CD4-positive, alpha-beta T cell treated with Interleukin-12 subunit alpha and Interleukin-12 subunit beta, for 1 hour (primary cell): ENCODE measurements around the gene TRAF3.

Source experiments
- DNase-seq: peaks from one replicate; pipeline ENCODE4 v3.0.0-alpha.2; 2020

TRAF3 gene

DNA sequence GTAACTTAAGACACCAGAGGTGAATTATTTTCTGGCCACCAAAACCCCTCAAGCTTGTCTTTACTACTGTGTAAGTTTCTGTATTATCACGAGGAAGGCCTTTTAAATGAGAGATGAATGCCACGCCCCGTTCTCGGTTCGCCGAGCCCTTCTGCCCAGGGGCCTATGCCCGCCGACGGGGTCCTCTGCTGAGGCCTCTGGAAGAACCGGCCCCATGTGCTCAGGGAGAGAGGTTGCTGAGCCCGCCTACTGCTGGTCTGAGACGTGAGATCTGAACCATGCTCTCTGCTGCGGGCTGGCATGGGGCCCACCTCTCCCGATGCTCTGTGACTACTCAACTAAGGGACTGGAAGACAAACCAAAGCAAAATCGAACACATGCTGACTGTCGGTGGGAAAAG lies 166.2 kb downstream of the TRAF3 start:
- no peak for DNase-seq

GRCh38 chr14:102943979-102944378 lies 166.7 kb downstream of the TRAF3 start:
- no peak for DNase-seq

DNA sequence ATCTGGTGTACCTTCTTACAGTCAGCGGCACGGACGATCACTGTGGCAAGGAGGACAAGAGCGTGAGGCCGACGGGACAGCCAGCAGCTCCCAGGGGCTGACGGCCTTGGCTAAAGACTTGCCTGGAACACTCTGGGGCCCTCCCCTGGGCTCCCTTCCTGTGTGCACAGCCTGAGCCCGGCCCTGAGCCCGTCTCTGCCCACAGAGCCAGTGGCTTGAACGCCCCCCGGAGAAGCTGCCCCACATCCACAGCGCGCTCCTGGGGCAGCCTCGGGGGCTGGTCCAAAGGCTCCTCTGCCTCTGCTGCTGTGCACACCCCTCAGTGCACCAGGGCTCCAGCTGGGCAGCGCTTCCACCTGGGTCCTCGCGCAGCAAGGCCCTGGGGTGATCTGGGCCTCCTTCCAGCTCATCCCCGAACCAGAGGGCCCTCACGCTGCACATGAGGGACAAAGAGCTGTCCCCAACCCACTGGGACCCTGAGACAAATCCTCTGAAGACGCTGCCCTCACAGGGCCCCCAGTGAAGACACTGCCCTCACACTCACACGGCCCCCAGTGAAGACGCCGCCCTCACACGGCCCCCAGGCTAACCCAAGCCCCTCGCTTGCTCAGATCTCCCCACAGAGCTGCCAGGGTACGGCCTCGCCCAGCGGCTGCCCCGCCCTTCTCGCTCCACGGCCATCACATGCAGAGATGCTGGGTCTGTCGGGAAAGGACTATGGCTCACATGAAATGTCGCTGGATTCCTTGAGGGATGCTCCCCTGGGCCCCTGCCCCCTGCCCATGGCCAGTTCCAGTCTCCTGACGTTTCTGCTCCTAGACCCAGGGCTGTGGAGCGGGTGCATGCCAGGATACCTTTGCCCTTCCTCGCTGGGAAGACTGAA lies 167.4 kb downstream of the TRAF3 start:
- no peak for DNase-seq

- DNase-seq = no peak
These were observed 168.3 kb downstream of the TRAF3 start for GRCh38 chr14:102945346-102946130.

- DNase-seq = no peak
These were observed 170.3 kb downstream of the TRAF3 start for GRCh38 chr14:102947321-102948103.

- DNase-seq = no peak
These were observed 171.4 kb downstream of the TRAF3 start for GRCh38 chr14:102948698-102949061.

- DNase-seq = peak; percentile 17
These were observed 172.0 kb downstream of the TRAF3 start for GRCh38 chr14:102949062-102949800.

GRCh38 chr14:102949801-102950451 lies 172.7 kb downstream of the TRAF3 start:
- no peak for DNase-seq

GRCh38 chr14:102951034-102951433 lies 173.8 kb downstream of the TRAF3 start:
- DNase-seq = no peak

DNA sequence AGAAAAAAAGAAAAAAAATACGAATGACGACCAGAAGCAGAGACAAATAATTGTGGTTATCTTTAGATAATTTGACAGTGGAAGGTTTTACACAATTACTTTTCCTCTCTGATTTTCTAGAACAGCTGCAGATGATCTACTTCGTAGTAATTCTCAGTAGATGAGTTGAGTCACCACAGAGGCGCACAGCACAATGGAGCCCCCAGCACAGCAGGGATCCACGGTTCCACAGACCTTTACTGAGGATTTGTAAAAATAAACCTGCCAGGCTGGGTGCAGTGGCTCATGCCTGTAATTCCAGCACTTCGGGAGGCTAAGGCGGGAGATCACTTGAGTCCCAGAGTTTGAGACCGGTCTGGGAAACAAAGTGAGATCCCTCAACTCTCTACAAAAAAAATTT lies 174.6 kb downstream of the TRAF3 start:
- DNase-seq = no peak

DNA sequence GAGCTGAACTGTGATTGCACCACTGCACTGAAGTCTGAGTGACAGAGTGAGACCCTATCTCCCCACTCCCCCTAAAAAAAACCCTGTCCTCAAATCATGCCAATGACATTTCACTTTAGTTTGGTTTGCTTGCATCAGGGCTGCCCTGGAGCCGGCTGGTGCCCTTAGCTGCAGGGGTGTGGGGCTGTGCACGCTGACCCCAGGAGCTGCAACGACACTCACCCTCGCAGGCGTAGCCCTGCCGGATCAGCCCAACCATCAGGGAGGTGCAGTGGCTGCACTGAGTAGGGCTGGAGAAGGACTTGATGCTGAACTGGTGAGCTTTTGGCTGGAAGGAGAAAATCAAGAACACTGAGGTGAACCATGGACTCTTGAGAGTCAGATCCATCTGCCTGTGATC lies 175.0 kb downstream of the TRAF3 start:
- no peak for DNase-seq

GRCh38 chr14:102953100-102953499 lies 175.9 kb downstream of the TRAF3 start:
- no peak for DNase-seq

- no peak for DNase-seq
These were observed 177.0 kb downstream of the TRAF3 start for GRCh38 chr14:102954081-102954789.

GRCh38 chr14:102955636-102956408 lies 178.6 kb downstream of the TRAF3 start:
- DNase-seq = no peak

DNA sequence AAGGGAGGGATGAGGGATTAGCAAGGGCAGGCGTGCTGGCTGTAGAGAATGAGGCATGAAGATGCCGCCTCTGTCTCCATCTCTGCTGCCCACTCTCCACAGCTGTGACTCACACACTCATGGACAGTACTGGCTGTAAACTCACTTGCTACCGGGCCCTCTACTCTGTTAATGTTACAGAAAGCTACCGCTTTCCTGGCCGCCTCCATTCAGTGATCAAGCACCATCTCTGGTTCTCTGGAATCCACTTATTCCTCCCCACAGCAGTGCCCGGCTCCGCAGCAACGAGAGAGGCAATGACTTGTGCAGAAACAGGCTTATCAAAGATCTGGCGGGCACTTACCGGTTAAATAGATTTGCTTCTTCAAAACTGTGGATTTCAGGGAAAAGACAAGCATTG lies 180.0 kb downstream of the TRAF3 start:
- DNase-seq = no peak

GRCh38 chr14:102958461-102958860 lies 181.2 kb downstream of the TRAF3 start:
- DNase-seq = no peak
